Common myeloid progenitor, CD34-positive (primary cell): ENCODE measurements around the gene MYH9.
"Not testable (repeated sequence)": the region's sequence is repeated elsewhere in the genome, so short reads cannot be mapped to it uniquely, and the experiment has no call there.

Experiments used
- CTCF ChIA-PET: fragments of 350-600 bp; sonication (Branson Sonifier 250); formaldehyde crosslinking; loops from one replicate; lab custom pipeline; 2021; ENCODE audit warnings: antibody characterized with exemption; lab: Charles Lee
- POLR2A ChIA-PET: fragments of 350-600 bp; sonication (Branson Sonifier 250); formaldehyde crosslinking; loops from one replicate; lab custom pipeline; 2021; ENCODE audit warnings: antibody characterized with exemption; lab: Charles Lee
- DNase-seq, 3 donors: peaks; one replicate each; pipeline versions ENCODE4 v3.0.0 to v3.0.0-alpha.2; 2013
- H3K27ac ChIP-seq, 2 experiments: 1 replicate in 1 of 2; 2 replicates in 1 of 2; pipeline ENCODE4 v1.7.0; 2013; ENCODE audit warnings: inconsistent platforms in 2 of 2, low read length in 2 of 2, mild to moderate bottlenecking in 2 of 2, low read depth in 1 of 2, moderate library complexity in 1 of 2; ENCODE audit not compliant: severe bottlenecking in 2 of 2, insufficient read depth in 1 of 2, poor library complexity in 1 of 2
- H3K27me3 ChIP-seq, 5 experiments: replicated peaks in 2 of 5; 1 replicate in 3 of 5; 2 replicates in 2 of 5; pipeline versions ENCODE4 v1.6.1 to v1.7.0; 2013; ENCODE audit warnings: low read length in 4 of 5, mild to moderate bottlenecking in 2 of 5, moderate library complexity in 2 of 5, inconsistent platforms in 1 of 5; ENCODE audit not compliant: insufficient read depth in 5 of 5, control insufficient read depth in 4 of 5
- H3K36me3 ChIP-seq, 4 experiments: 1 replicate in 2 of 4; 2 replicates in 2 of 4; pipeline versions ENCODE4 v1.6.1 to v1.7.0; 2013; ENCODE audit warnings: low read length in 3 of 4, control low read depth in 1 of 4, mild to moderate bottlenecking in 1 of 4; ENCODE audit not compliant: control insufficient read depth in 4 of 4, insufficient read depth in 4 of 4
- H3K4me1 ChIP-seq, 4 experiments: 1 replicate in 3 of 4; 2 replicates in 1 of 4; pipeline versions ENCODE4 v1.6.1 to v1.7.1; 2013; ENCODE audit warnings: low read length in 3 of 4, mild to moderate bottlenecking in 3 of 4, control low read depth in 1 of 4, inconsistent platforms in 1 of 4, moderate library complexity in 1 of 4; ENCODE audit not compliant: control insufficient read depth in 4 of 4, insufficient read depth in 4 of 4; ENCODE audit errors: control extremely low read depth in 1 of 4
- H3K4me3 ChIP-seq, 7 experiments: 1 replicate in 4 of 7; 2 replicates in 3 of 7; pipeline versions ENCODE4 v1.5.1 to v1.7.0; 2013; ENCODE audit warnings: mild to moderate bottlenecking in 7 of 7, low read length in 6 of 7, moderate library complexity in 6 of 7, inconsistent platforms in 2 of 7, low read depth in 2 of 7, control low read depth in 1 of 7; ENCODE audit not compliant: insufficient read depth in 4 of 7, control insufficient read depth in 1 of 7; ENCODE audit errors: extremely low read depth in 1 of 7
- H3K9me3 ChIP-seq, 5 experiments: 1 replicate in 4 of 5; 2 replicates in 1 of 5; pipeline versions ENCODE4 v1.6.1 to v1.7.1; 2013; ENCODE audit warnings: low read length in 4 of 5, mild to moderate bottlenecking in 2 of 5, inconsistent platforms in 1 of 5, low read depth in 1 of 5, moderate library complexity in 1 of 5; ENCODE audit not compliant: control insufficient read depth in 4 of 5, insufficient read depth in 2 of 5; ENCODE audit errors: control extremely low read depth in 1 of 5
- WGBS: methylation state at CpG from one replicate; pipeline ENCODE4 v1.1.5; 2013; ENCODE audit not compliant: insufficient coverage; 5-methylcytosine and 5-hydroxymethylcytosine counted together

MYH9 gene

DNA sequence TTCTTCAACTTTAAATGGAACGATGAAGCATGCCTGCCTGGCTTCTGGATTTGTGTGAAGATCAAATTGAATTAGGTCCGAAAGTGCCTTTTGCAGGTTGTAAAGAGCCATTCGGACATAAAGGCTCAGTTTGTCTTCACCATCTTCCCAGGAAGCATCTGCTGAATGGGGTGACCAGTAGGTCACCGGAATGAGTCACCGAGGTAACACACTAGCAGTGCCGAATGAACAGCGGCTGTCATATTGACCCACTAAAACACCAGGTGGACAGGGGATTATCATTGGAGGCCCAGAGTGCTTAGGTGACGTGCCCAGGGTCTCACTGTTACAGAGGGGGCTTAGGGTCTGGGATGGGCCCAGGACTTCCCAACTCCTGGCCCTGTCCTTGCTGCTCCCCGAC, 43.1 kb upstream of the MYH9 start:
- 97% methylated on average over 5 of the region's 9 CpGs for WGBS
- H3K9me3 ChIP-seq: no peaks in the 10 kb centered on the region
- H3K4me1 ChIP-seq: peaks cover 0 to 37% (median 15%) of the 10 kb centered on the region in 4 experiments
- no peak for DNase-seq
- ChIA-PET CTCF (no interaction called here), POLR2A (no interaction called here)
- H3K27ac ChIP-seq: no peak overlapping the region
- no peak overlapping the region for H3K4me3 ChIP-seq
- H3K27me3 ChIP-seq: no peaks in the 10 kb centered on the region
- H3K36me3 ChIP-seq: no peaks in the 10 kb centered on the region

DNA sequence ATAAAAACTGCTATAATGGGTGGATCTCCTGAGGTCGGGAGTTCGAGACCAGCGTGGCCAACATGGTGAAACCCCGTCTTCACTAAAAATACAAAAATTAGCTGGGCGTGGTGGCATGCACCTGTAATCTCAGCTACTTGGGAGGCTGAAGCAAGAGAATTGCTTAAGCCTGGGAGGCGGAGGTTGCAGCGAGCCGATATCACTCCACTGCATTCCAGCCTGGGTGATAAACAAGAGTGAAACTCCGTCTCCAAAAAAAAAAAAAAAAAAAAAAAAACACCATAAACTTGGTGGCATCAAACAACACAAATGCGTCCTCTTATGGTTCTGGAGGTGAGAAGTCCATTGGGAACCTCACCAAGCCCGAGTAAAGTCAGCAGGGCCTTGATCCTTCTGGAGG, 40.2 kb upstream of the MYH9 start:
- DNase-seq, H3K27me3 ChIP-seq, H3K4me3 ChIP-seq, H3K27ac ChIP-seq, H3K36me3 ChIP-seq, H3K9me3 ChIP-seq, CTCF ChIA-PET, POLR2A ChIA-PET: not testable (repeated sequence)
- peaks cover 6 to 45% (median 14%) of the 10 kb centered on the region in 4 experiments for H3K4me1 ChIP-seq
- 98% methylated on average over 5 of the region's 11 CpGs for WGBS

DNA sequence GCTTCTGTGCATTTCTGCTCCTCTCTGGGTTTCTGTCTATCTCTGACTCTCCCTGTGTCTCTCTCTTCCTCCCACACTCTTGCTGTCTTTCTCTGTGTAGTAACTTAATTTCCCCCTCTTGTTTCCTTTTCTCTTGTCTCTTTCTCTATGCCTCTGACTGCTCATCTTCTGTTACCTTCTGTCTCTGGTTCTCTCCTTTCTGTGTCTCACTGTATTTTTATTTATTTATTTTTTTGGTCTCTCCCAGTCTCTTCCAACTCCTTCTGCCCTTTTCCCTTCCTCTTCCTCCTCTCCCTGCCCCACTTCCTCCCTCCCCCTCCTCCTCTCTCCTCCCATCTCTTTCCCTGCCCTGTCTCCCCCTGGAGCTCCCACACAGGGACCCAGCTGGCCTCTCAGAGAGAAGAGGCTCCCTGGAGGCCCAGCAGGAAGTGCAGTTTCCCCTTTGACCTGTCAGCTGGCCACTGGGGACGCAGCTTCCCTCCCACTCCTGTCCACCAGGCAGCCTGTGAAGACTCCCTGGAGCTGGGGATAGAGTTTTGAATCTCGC, 38.3 kb upstream of the MYH9 start:
- Histone ChIP-seq H3K27me3 (no peaks in the 10 kb centered on the region), H3K27ac (no peak overlapping the region), H3K9me3 (no peaks in the 10 kb centered on the region), H3K4me1 (peaks cover 6 to 42% (median 10%) of the 10 kb centered on the region in 4 experiments), H3K4me3 (no peak overlapping the region), H3K36me3 (no peaks in the 10 kb centered on the region)
- POLR2A ChIA-PET: interaction anchor here (0.6 kb wide), 1 partner anchor 816 kb away, joined by 3 read pairs; no protein-coding TSS in a partner anchor
- WGBS: 83% methylated on average over 2 of the region's 2 CpGs
- DNase-seq: no peak
- CTCF ChIA-PET: interaction anchor here (1.5 to 1.6 kb wide), 2 partner anchors 15 to 17 kb away, joined by 4 read pairs; no protein-coding TSS in a partner anchor

DNA sequence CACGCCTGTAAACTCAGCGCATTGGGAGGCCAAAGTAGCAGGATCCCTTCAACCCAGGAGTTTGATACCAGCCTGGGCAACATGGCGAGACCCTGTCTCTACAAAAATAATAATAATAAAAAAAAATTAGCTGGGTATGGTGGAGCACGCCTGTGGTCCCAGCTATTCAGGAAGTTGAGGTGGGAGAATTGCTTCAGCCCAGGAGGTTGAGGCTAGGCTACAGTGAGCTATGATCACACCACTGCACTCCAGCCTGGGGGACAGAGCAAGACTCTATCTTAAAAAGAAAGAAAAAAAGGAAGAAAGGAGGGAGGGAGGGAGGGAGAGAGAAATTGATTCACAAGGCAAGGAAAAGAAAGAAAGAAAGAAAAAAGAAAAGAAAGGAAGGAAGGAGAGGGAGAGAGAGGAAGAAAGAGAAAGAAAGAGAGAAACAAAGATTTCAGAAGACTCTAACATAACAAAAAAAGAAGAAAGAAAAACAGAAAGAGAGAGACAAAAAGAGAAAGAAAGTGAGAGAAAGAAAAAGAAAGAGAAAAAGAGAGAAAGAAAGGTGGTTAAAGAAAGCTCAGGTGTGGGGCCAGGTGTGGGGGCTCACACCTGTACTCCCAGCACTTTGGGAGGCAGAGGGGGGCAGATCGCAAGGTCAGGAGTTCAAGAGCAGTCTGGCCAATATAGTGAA, 37.3 kb upstream of the MYH9 start:
- no peaks in the 10 kb centered on the region for H3K9me3 ChIP-seq
- CTCF ChIA-PET: interaction anchor here (1.0 to 1.7 kb wide), 4 partner anchors 10 to 33 kb away, joined by 3 to 4 read pairs (median 4); no protein-coding TSS in a partner anchor
- H3K4me3 ChIP-seq: no peak overlapping the region
- no CpG with 5 or more reads among the region's 5 CpGs for WGBS
- DNase-seq: no peak
- POLR2A ChIA-PET: no interaction called here
- no peaks in the 10 kb centered on the region for H3K36me3 ChIP-seq
- peaks cover 6 to 42% (median 10%) of the 10 kb centered on the region in 4 experiments for H3K4me1 ChIP-seq
- H3K27me3 ChIP-seq: no peaks in the 10 kb centered on the region
- no peak overlapping the region for H3K27ac ChIP-seq

DNA sequence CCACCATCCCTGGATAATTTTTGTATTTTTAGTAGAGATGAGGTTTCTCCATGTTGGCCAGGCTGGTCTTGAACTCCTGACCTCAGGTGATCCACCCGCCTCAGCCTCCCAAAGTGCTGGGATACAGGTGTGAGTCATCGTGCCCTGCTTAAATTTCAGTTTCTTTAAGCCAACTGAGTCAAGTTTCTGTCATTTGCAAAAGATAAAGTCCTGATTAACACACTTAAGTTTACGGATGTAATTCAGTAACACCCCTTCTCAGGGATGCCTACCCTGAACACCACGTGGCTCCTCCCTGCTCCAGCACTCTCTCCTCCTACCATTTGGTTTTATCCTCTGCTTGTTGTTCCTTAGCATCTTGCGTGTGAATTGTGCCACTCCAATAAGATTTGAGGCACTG, 36.7 kb upstream of the MYH9 start:
- not testable (repeated sequence) for H3K4me3 ChIP-seq, H3K9me3 ChIP-seq, H3K27ac ChIP-seq, DNase-seq, H3K36me3 ChIP-seq, H3K27me3 ChIP-seq
- ChIA-PET CTCF (interaction anchor here (1.5 to 1.7 kb wide), 3 partner anchors 10 to 20 kb away, joined by 4 to 6 read pairs (median 4); no protein-coding TSS in a partner anchor), POLR2A (interaction anchor here (0.6 kb wide), 1 partner anchor 12 kb away, joined by 3 read pairs; no protein-coding TSS in a partner anchor)
- peaks cover 6 to 43% (median 11%) of the 10 kb centered on the region in 4 experiments for H3K4me1 ChIP-seq
- whole genome bisulfite sequencing: 92% methylated on average over 4 of the region's 5 CpGs

DNA sequence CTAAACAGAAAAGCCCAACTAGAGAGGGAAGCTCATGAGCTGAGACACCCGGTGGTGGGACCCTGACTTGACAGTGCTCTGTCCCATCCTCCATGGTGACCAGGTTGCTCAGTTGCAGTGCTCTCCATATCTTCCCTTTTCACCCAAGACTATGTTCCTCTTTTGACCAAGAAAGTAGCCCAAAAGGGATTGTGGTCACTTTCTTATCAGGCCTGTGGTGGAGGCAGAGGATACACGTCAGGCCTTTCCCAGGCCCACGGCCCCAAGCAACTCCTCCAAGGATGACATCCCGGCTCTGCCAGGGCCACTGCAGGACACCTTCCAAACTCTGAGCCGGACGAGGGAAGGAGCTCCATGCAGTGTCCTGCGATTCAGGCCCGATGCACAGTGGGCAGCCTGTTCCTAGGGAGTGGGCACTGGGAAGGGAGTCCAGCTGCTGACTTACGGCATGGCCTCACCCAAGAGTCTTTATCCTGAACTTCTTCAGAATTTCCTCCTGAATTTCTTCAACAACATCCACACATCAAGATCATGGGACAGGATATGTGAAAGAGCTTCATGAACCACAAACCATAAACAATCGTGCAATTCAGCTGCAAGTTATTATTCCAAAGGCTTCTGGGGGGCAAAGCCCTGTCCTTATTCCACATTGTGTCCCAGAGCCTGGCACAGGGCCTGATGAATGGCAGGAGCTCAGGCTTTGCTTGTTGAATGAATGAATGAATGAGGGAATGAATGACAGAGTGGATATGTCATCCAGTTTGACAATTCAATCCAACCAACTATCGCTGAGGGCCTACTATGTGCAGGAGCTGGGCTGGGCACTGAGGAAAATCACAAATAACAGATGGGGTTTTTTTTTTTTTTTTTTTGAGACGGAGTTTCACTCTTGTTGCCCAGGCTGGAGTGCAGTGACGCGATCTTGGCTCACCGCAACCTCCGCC, 36.0 kb upstream of the MYH9 start:
- Histone ChIP-seq H3K9me3 (no peaks in the 10 kb centered on the region), H3K36me3 (no peaks in the 10 kb centered on the region), H3K27ac (no peak overlapping the region), H3K27me3 (no peaks in the 10 kb centered on the region), H3K4me3 (peak overlapping the region in 1 of 7 experiments; percentile 38), H3K4me1 (peaks cover 6 to 49% (median 18%) of the 10 kb centered on the region in 4 experiments)
- DNase-seq: peak in 2 of 3 donors; percentile 61 to 71
- 52% methylated on average over 3 of the region's 16 CpGs for WGBS
- ChIA-PET CTCF (interaction anchor here (1.1 to 1.9 kb wide), 5 partner anchors 9 to 92 kb away, joined by 3 to 6 read pairs (median 4); no protein-coding TSS in a partner anchor), POLR2A (interaction anchor here (0.5 to 0.6 kb wide), 2 partner anchors 11 to 51 kb away, joined by 3 read pairs; no protein-coding TSS in a partner anchor)
